Testis (tissue), 2 donors: Measurements from ENCODE around the gene CEP83.

Source experiments
- POLR2A ChIP-seq: fragments of 450-650 bp; IDR thresholded peaks from one replicate; pipeline ENCODE4 v1.6.1; 2017; ENCODE audit warnings: antibody characterized with exemption, mild to moderate bottlenecking, moderate library complexity
- TF ChIP-seq, protein P1 (sequence below), 3 experiments: fragments of 450-650 bp in 2 of 3; fragments of 200-600 bp in 1 of 3; sonication (generic) in 1 of 3; IDR thresholded peaks; one replicate each; pipeline ENCODE4 v1.5.1; 2016 to 2019; ENCODE audit warnings: antibody characterized with exemption in 3 of 3, mild to moderate bottlenecking in 2 of 3, moderate library complexity in 1 of 3

DNA sequence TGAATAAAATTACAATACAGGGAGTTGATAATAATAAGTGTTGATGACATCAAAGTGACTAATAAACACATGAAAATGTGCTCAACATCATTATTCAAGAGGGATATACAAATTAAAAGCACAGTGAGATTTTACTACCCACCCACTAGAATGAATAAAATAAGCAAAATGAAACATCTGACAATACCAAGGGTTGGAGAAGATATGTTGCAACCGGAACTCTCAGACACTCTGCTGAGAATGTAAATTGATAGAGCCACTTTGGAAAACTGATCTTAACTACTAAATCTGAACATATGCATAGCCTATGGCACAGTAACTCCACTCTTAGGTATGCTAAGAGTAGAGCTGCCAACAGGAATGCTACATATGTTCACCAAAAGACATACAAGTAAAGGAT is 44.0 kb upstream of the CEP83 start:
- TF ChIP-seq, protein P1, sequence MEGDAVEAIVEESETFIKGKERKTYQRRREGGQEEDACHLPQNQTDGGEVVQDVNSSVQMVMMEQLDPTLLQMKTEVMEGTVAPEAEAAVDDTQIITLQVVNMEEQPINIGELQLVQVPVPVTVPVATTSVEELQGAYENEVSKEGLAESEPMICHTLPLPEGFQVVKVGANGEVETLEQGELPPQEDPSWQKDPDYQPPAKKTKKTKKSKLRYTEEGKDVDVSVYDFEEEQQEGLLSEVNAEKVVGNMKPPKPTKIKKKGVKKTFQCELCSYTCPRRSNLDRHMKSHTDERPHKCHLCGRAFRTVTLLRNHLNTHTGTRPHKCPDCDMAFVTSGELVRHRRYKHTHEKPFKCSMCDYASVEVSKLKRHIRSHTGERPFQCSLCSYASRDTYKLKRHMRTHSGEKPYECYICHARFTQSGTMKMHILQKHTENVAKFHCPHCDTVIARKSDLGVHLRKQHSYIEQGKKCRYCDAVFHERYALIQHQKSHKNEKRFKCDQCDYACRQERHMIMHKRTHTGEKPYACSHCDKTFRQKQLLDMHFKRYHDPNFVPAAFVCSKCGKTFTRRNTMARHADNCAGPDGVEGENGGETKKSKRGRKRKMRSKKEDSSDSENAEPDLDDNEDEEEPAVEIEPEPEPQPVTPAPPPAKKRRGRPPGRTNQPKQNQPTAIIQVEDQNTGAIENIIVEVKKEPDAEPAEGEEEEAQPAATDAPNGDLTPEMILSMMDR (IDR thresholded peaks at IDR 0.05) = no peak
- TF ChIP-seq POLR2A = no peak
